HepG2 (cell line): ENCODE results near the gene B4GALT3. TPM values are rescaled to one million over a fixed set of nuclear protein-coding genes. Genes with fewer than 3 reads are reported as not detected.

Experiments
- ATAC-seq: fragments of 200-7000 bp; cut with Tn5 transposase; 3 replicates; pipeline ENCODE4 v1.9.1; 2020; ENCODE audit warnings: mild to moderate bottlenecking, moderate library complexity
- BruUV-seq: library from RNA; stranded (reverse); fragments of 400-500 nt; replicated peaks from 2 replicates; lab custom pipeline; 2021; lab: Mats Ljungman, UMichigan
- CTCF ChIA-PET: fragments of 300-600 bp; formaldehyde crosslinking; extraction: SDS; loops from one replicate; lab custom pipeline; 2021; ENCODE audit warnings: low total read pairs, inconsistent platforms, low intra/inter-chr PET ratio; lab: Yijun Ruan, JAX
- POLR2A ChIA-PET: fragments of 350-600 bp; sonication (Branson Sonifier 250); formaldehyde crosslinking; loops from one replicate; lab custom pipeline; 2020; ENCODE audit warnings: antibody characterized with exemption, inconsistent platforms; lab: Yijun Ruan, JAX
- DNase-seq: peaks from one replicate; pipeline ENCODE4 v3.0.0-alpha.2; 2015; ENCODE audit warnings: low spot score
- FAIRE-seq: peaks from 3 replicates; lab custom pipeline; 2011; peaks lifted over from hg19 to GRCh38; lab: Jason Lieb, UNC
- H2AFZ ChIP-seq: one replicate; pipeline ENCODE4 v1.6.1; 2011; ENCODE audit warnings: low read length, inconsistent platforms
- H3K27ac ChIP-seq: fragments of 300-600 bp; 3 replicates; pipeline ENCODE4 v1.8.0; 2011; ENCODE audit warnings: mixed run types, mild to moderate bottlenecking, mixed read lengths, low read length, inconsistent platforms; ENCODE audit not compliant: insufficient read depth; ENCODE audit errors: extremely low read length
- H3K27me3 ChIP-seq, 2 experiments: fragments of 200-600 bp in 1 of 2; 2 replicates in 1 of 2; 3 replicates in 1 of 2; pipeline versions ENCODE4 v1.6.0 to v1.8.0; 2011; ENCODE audit warnings: low read length in 2 of 2, mild to moderate bottlenecking in 2 of 2, moderate library complexity in 2 of 2, inconsistent platforms in 1 of 2; ENCODE audit not compliant: insufficient read depth in 2 of 2, control insufficient read depth in 1 of 2
- H3K36me3 ChIP-seq, 2 experiments: fragments of 200-600 bp in 1 of 2; replicated peaks in 1 of 2; 2 replicates in 1 of 2; 3 replicates in 1 of 2; pipeline versions ENCODE4 v1.5.1 to v1.8.0; 2011; ENCODE audit warnings: low read length in 2 of 2, inconsistent platforms in 1 of 2; ENCODE audit not compliant: insufficient read depth in 2 of 2, control insufficient read depth in 1 of 2
- H3K4me1 ChIP-seq: 2 replicates; pipeline ENCODE4 v1.5.1; 2012; ENCODE audit warnings: low read length, inconsistent platforms; ENCODE audit not compliant: insufficient read depth
- H3K4me2 ChIP-seq: 2 replicates; pipeline ENCODE4 v1.6.0; 2011; ENCODE audit warnings: low read depth, low read length, inconsistent platforms
- H3K4me3 ChIP-seq, 3 experiments: fragments of 200-600 bp in 1 of 3; sonication (generic), shearing (Covaris generic) in 1 of 3; replicated peaks in 1 of 3; 2 replicates each; pipeline ENCODE4 v1.5.1; 2011 to 2016; ENCODE audit warnings: low read length in 3 of 3, inconsistent platforms in 2 of 3, low read depth in 2 of 3, mild to moderate bottlenecking in 2 of 3, control low read depth in 1 of 3, mixed read lengths in 1 of 3; ENCODE audit not compliant: insufficient read depth in 1 of 3
- H3K79me2 ChIP-seq: one replicate; pipeline ENCODE4 v1.6.1; 2011; ENCODE audit warnings: low read length, inconsistent platforms; ENCODE audit not compliant: insufficient read depth
- H3K9ac ChIP-seq: 2 replicates; pipeline ENCODE4 v1.6.0; 2011; ENCODE audit warnings: mild to moderate bottlenecking, low read depth, low read length, inconsistent platforms; ENCODE audit not compliant: insufficient read depth
- H3K9me3 ChIP-seq: 2 replicates; pipeline ENCODE4 v1.5.1; 2012; ENCODE audit warnings: mild to moderate bottlenecking, low read length
- H4K20me1 ChIP-seq: 2 replicates; pipeline ENCODE4 v1.6.0; 2011; ENCODE audit warnings: inconsistent platforms, mild to moderate bottlenecking, low read length, moderate library complexity; ENCODE audit not compliant: insufficient read depth
- KDM5B ChIP-seq: sonication (generic); formaldehyde crosslinking; IDR thresholded peaks from 2 replicates; pipeline ENCODE4 v1.4.0; 2020; ENCODE audit warnings: missing genetic modification reagents, mild to moderate bottlenecking, borderline replicate concordance
- NFKB2 ChIP-seq: sonication (generic); formaldehyde crosslinking; IDR thresholded peaks from 2 replicates; pipeline ENCODE4 v1.4.0; 2020; ENCODE audit warnings: missing genetic modification reagents, borderline replicate concordance
- ZNF253 ChIP-seq: sonication (generic); formaldehyde crosslinking; IDR thresholded peaks from 2 replicates; pipeline ENCODE4 v1.8.0; 2022; ENCODE audit warnings: mild to moderate bottlenecking, missing genetic modification reagents, borderline replicate concordance
- WGBS: methylation state at CpG from one replicate; pipeline ENCODE4 v1.1.6; 2017; ENCODE audit warnings: low lambda C conversion rate; 5-methylcytosine and 5-hydroxymethylcytosine counted together
- in situ Hi-C: cut with HindIII; loops from 2 replicates; pipeline ENCODE4 v1.10.0; 2017; ENCODE audit warnings: low pct_unique_long_range_greater_than_20kb; ENCODE audit not compliant: extremely low pct_ligation_motif_present
- intact Hi-C: fragments of 100-400 bp; cut with micrococcal nuclease; formaldehyde crosslinking; loops from one replicate; pipeline ENCODE4 v1.10.0; 2022; ENCODE audit not compliant: unreplicated experiment
- polyA plus RNA-seq, 8 experiments: library from polyadenylated mRNA; depleted of rRNA in 3 of 8; stranded (reverse) in 7 of 8; unstranded in 1 of 8; fragments of >200 nt; fragmentation: Illumina TruSeq in 4 of 8; extraction: Trizol in 4 of 8; gene quantifications; 2 replicates each; pipeline versions ENCODE4 v1.2.1 to v1.2.3, GENCODE V29; 2011 to 2016; ENCODE audit warnings: low read depth in 4 of 8, missing spikeins in 1 of 8, mixed read lengths in 1 of 8; ENCODE audit not compliant: insufficient read depth in 1 of 8
- total RNA-seq, 5 experiments: library from RNA; depleted of rRNA; stranded (reverse); fragments of >200 nt; fragmentation: Illumina TruSeq; extraction: Trizol; gene quantifications; 2 replicates each; pipeline ENCODE4 v1.2.3, GENCODE V29; 2016; ENCODE audit warnings: low read depth in 1 of 5
- TF ChIP-seq, protein P1 (sequence below): sonication (generic); formaldehyde crosslinking; conservative IDR thresholded peaks from 2 replicates; pipeline ENCODE4 v1.8.0; 2022; ENCODE audit warnings: missing genetic modification reagents
- TF ChIP-seq, protein P2 (sequence below): sonication (generic); formaldehyde crosslinking; IDR thresholded peaks from 2 replicates; pipeline ENCODE4 v1.4.0; 2020; ENCODE audit warnings: mild to moderate bottlenecking, missing genetic modification reagents, borderline replicate concordance
- TF ChIP-seq, protein P3 (sequence below): sonication (generic); formaldehyde crosslinking; IDR thresholded peaks from 2 replicates; pipeline ENCODE4 v1.4.0; 2020; ENCODE audit warnings: mild to moderate bottlenecking, missing genetic modification reagents
- TF ChIP-seq, protein P4 (sequence below): sonication (generic); formaldehyde crosslinking; IDR thresholded peaks from 2 replicates; pipeline ENCODE4 v1.5.0; 2020; ENCODE audit warnings: missing genetic modification reagents
- TF ChIP-seq, protein P5 (sequence below): IDR thresholded peaks from 2 replicates; pipeline ENCODE4 v1.6.1; 2018; ENCODE audit warnings: missing genetic modification reagents, mild to moderate bottlenecking, missing compliant biosample characterization
- TF ChIP-seq, protein P6 (sequence below): sonication (generic); formaldehyde crosslinking; IDR thresholded peaks from 2 replicates; pipeline ENCODE4 v1.4.0; 2020; ENCODE audit warnings: missing genetic modification reagents

The B4GALT3 gene
- total and polyA plus RNA-seq, 2 of the 13 experiments (the other 11 are each of a cell fraction or from before 2014, with no cell fraction given): 35.6 to 40.4 TPM

DNA sequence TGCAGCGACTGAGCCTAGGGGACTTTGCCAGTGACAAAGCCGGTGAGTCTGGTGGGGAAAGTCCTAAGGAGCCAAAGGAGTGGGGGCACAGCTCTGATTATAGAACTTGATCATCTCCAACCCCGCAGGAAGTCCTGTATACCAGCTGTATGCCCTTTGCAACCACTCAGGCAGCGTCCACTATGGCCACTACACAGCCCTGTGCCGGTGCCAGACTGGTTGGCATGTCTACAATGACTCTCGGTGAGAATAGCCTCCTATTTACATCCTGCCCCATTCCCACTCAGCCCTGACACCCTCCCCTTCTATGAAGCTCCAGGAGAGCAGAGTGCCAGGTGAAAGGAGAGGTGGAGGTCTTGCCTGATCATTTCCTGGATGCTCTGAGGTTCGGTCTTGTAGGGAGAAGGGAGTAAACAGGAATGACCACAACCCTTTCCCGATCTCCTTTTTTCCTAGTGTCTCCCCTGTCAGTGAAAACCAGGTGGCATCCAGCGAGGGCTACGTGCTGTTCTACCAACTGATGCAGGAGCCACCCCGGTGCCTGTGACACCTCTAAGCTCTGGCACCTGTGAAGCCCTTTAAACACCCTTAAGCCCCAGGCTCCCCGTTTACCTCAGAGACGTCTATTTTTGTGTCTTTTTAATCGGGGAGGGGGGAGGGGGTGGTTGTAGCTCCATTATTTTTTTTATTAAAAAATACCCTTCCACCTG is 12.3 kb downstream of the B4GALT3 start:
- FAIRE-seq (no peak), DNase-seq (no peak)
- H4K20me1 ChIP-seq: no peaks in the 10 kb centered on the region
- H3K79me2 ChIP-seq: peaks cover 5% of the 10 kb centered on the region
- no peaks in the 10 kb centered on the region for H3K9me3 ChIP-seq
- H2AFZ ChIP-seq: no peak overlapping the region
- intact Hi-C loops (no loop called here), in situ Hi-C loops (no loop called here)
- 72% methylated on average over 13 of the region's 14 CpGs for WGBS
- peak overlapping the region; percentile 54 to 88 (median 55); a peak in 4 of 6 replicates for H3K4me3 ChIP-seq
- H3K4me2 ChIP-seq: peak overlapping the region; percentile 84
- POLR2A ChIA-PET: interaction anchor here (0.9 to 2.9 kb wide), 12 partner anchors 11 to 222 kb away, joined by 3 to 30 read pairs (median 6); partner anchors contain the start of genes APOA2, B4GALT3, DEDD and NDUFS2
- peaks cover 12 to 34% of the 10 kb centered on the region in 2 experiments; a peak in 4 of 5 replicates for H3K36me3 ChIP-seq
- H3K27ac ChIP-seq: peak overlapping the region; percentile 62
- TF ChIP-seq, protein P1, sequence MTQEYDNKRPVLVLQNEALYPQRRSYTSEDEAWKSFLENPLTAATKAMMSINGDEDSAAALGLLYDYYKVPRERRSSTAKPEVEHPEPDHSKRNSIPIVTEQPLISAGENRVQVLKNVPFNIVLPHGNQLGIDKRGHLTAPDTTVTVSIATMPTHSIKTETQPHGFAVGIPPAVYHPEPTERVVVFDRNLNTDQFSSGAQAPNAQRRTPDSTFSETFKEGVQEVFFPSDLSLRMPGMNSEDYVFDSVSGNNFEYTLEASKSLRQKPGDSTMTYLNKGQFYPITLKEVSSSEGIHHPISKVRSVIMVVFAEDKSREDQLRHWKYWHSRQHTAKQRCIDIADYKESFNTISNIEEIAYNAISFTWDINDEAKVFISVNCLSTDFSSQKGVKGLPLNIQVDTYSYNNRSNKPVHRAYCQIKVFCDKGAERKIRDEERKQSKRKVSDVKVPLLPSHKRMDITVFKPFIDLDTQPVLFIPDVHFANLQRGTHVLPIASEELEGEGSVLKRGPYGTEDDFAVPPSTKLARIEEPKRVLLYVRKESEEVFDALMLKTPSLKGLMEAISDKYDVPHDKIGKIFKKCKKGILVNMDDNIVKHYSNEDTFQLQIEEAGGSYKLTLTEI: no peak
- no peak for TF ChIP-seq ZNF253 (CRISPR knock-in tag)
- TF ChIP-seq KDM5B: no peak
- TF ChIP-seq, protein P2, sequence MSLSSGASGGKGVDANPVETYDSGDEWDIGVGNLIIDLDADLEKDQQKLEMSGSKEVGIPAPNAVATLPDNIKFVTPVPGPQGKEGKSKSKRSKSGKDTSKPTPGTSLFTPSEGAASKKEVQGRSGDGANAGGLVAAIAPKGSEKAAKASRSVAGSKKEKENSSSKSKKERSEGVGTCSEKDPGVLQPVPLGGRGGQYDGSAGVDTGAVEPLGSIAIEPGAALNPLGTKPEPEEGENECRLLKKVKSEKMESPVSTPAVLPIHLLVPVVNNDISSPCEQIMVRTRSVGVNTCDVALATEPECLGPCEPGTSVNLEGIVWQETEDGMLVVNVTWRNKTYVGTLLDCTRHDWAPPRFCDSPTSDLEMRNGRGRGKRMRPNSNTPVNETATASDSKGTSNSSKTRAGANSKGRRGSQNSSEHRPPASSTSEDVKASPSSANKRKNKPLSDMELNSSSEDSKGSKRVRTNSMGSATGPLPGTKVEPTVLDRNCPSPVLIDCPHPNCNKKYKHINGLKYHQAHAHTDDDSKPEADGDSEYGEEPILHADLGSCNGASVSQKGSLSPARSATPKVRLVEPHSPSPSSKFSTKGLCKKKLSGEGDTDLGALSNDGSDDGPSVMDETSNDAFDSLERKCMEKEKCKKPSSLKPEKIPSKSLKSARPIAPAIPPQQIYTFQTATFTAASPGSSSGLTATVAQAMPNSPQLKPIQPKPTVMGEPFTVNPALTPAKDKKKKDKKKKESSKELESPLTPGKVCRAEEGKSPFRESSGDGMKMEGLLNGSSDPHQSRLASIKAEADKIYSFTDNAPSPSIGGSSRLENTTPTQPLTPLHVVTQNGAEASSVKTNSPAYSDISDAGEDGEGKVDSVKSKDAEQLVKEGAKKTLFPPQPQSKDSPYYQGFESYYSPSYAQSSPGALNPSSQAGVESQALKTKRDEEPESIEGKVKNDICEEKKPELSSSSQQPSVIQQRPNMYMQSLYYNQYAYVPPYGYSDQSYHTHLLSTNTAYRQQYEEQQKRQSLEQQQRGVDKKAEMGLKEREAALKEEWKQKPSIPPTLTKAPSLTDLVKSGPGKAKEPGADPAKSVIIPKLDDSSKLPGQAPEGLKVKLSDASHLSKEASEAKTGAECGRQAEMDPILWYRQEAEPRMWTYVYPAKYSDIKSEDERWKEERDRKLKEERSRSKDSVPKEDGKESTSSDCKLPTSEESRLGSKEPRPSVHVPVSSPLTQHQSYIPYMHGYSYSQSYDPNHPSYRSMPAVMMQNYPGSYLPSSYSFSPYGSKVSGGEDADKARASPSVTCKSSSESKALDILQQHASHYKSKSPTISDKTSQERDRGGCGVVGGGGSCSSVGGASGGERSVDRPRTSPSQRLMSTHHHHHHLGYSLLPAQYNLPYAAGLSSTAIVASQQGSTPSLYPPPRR (CRISPR knock-in tag): no peak
- TF ChIP-seq, protein P3, sequence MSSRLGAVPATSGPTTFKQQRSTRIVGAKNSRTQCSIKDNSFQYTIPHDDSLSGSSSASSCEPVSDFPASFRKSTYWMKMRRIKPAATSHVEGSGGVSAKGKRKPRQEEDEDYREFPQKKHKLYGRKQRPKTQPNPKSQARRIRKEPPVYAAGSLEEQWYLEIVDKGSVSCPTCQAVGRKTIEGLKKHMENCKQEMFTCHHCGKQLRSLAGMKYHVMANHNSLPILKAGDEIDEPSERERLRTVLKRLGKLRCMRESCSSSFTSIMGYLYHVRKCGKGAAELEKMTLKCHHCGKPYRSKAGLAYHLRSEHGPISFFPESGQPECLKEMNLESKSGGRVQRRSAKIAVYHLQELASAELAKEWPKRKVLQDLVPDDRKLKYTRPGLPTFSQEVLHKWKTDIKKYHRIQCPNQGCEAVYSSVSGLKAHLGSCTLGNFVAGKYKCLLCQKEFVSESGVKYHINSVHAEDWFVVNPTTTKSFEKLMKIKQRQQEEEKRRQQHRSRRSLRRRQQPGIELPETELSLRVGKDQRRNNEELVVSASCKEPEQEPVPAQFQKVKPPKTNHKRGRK: no peak
- TF ChIP-seq, protein P4, sequence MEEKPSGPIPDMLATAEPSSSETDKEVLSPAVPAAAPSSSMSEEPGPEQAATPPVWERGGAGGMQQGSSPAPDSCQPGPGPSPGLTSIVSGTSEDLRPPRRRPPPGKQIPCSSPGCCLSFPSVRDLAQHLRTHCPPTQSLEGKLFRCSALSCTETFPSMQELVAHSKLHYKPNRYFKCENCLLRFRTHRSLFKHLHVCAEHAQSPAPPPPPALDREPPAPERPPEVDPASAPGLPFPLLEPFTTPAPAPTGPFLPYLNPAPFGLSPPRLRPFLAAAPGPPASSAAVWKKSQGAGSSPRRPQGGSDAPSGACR: no peak
- TF ChIP-seq NFKB2 (CRISPR knock-in tag): no peak
- TF ChIP-seq, protein P5, sequence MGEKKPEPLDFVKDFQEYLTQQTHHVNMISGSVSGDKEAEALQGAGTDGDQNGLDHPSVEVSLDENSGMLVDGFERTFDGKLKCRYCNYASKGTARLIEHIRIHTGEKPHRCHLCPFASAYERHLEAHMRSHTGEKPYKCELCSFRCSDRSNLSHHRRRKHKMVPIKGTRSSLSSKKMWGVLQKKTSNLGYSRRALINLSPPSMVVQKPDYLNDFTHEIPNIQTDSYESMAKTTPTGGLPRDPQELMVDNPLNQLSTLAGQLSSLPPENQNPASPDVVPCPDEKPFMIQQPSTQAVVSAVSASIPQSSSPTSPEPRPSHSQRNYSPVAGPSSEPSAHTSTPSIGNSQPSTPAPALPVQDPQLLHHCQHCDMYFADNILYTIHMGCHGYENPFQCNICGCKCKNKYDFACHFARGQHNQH (CRISPR knock-in tag): no peak
- TF ChIP-seq, protein P6, sequence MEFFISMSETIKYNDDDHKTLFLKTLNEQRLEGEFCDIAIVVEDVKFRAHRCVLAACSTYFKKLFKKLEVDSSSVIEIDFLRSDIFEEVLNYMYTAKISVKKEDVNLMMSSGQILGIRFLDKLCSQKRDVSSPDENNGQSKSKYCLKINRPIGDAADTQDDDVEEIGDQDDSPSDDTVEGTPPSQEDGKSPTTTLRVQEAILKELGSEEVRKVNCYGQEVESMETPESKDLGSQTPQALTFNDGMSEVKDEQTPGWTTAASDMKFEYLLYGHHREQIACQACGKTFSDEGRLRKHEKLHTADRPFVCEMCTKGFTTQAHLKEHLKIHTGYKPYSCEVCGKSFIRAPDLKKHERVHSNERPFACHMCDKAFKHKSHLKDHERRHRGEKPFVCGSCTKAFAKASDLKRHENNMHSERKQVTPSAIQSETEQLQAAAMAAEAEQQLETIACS: no peak
- TF ChIP-seq, all 625 proteins: peak for 0
- CTCF ChIA-PET: no interaction called here
- no TSS peak for BruUV-seq
- H3K27me3 ChIP-seq: no peaks in the 10 kb centered on the region
- peak overlapping the region; percentile 80; the same call in 1 of the 2 replicates for H3K9ac ChIP-seq
- H3K4me1 ChIP-seq: peaks cover 34% of the 10 kb centered on the region
- ATAC-seq: no peak
